ENCODE measurements around the gene RANBP3.

RANBP3 gene

DNA sequence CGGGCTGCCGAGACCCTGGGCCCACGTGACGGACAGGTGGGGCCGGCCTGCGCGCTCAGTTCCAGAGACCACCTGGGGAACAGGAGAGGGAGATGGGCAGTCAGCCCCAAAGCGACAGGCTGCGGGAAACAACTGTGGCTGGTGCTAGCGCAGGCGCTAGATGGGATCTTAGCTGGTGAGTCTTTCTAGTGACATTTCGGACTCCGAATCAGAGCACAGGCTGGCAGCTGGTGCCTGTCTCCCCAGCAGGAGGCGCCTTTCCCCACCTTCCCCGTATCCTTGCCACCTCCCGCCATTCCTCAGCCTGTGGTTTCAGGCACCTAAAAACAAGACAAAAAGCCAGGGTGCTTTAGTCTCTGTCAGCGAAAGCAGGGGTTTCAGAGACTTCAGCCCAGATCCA lies 19.4 kb upstream of the RANBP3 start:
- H3K4me3 ChIP-seq (ENCODE audit: control insufficient read depth, low read depth, low read length), result no peak overlapping the region
- TF ChIP-seq, protein P1, sequence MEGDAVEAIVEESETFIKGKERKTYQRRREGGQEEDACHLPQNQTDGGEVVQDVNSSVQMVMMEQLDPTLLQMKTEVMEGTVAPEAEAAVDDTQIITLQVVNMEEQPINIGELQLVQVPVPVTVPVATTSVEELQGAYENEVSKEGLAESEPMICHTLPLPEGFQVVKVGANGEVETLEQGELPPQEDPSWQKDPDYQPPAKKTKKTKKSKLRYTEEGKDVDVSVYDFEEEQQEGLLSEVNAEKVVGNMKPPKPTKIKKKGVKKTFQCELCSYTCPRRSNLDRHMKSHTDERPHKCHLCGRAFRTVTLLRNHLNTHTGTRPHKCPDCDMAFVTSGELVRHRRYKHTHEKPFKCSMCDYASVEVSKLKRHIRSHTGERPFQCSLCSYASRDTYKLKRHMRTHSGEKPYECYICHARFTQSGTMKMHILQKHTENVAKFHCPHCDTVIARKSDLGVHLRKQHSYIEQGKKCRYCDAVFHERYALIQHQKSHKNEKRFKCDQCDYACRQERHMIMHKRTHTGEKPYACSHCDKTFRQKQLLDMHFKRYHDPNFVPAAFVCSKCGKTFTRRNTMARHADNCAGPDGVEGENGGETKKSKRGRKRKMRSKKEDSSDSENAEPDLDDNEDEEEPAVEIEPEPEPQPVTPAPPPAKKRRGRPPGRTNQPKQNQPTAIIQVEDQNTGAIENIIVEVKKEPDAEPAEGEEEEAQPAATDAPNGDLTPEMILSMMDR (conservative IDR thresholded peaks at IDR 0.05; ENCODE audit: control insufficient read depth, insufficient read depth, low read depth, low read length), result no peak
- DNase-seq (ENCODE audit: low read depth), result no peak

DNA sequence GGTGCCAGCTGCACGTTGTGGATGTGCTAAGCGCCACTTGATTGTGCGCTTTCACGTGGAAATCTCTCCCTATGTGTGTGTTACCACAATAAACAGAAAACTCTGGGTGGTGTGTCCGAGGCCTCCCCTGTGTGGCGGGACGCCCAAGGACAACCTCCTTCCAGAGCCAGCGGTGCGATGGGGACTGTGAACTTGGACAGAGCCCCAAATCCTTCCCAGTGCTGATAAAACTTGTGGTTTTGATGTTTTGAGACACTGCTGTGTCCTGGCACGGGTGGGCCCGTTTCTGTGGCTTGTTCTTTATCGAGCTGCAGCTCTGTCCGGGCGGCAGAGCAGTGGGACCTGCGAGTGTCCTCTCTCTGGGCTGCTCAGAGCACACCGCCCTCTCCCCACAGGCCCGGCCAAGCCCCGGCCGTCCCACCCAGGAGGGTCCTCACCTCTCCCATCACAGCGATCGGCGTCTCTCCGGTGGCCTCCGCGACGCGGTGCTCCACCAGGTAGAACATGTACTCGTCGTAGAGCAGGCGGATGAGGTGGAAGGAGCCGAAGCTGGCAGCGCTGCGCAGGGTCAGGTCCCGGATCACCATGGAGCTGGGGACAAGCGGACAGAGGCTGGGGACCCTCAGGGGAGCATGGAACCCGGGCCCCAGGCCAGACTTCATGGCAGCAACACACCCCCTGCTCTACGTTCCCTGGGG lies 18.8 kb upstream of the RANBP3 start:
- no peak for DNase-seq (ENCODE audit: low read depth)
- no peak overlapping the region for H3K4me3 ChIP-seq (ENCODE audit: control insufficient read depth, low read depth, low read length)
- TF ChIP-seq, protein P1 (conservative IDR thresholded peaks at IDR 0.05; ENCODE audit: control insufficient read depth, insufficient read depth, low read depth, low read length), result no peak

- TF ChIP-seq, protein P1 (conservative IDR thresholded peaks at IDR 0.05; ENCODE audit: control insufficient read depth, insufficient read depth, low read depth, low read length), result no peak
- H3K4me3 ChIP-seq (ENCODE audit: control insufficient read depth, low read depth, low read length), result no peak overlapping the region
- no peak for DNase-seq (ENCODE audit: low read depth)
These were observed 18.2 kb upstream of the RANBP3 start for GRCh38 chr19:5996102-5996501.

- TF ChIP-seq, protein P1 (conservative IDR thresholded peaks at IDR 0.05; ENCODE audit: control insufficient read depth, insufficient read depth, low read depth, low read length), result no peak
- no peak overlapping the region for H3K4me3 ChIP-seq (ENCODE audit: control insufficient read depth, low read depth, low read length)
- no peak for DNase-seq (ENCODE audit: low read depth)
These were observed 17.7 kb upstream of the RANBP3 start for GRCh38 chr19:5995606-5996005.

- no peak overlapping the region for H3K4me3 ChIP-seq (ENCODE audit: control insufficient read depth, low read depth, low read length)
- TF ChIP-seq, protein P1 (conservative IDR thresholded peaks at IDR 0.05; ENCODE audit: control insufficient read depth, insufficient read depth, low read depth, low read length), result no peak
These were observed 16.6 kb upstream of the RANBP3 start for GRCh38 chr19:5994405-5995165.

DNA sequence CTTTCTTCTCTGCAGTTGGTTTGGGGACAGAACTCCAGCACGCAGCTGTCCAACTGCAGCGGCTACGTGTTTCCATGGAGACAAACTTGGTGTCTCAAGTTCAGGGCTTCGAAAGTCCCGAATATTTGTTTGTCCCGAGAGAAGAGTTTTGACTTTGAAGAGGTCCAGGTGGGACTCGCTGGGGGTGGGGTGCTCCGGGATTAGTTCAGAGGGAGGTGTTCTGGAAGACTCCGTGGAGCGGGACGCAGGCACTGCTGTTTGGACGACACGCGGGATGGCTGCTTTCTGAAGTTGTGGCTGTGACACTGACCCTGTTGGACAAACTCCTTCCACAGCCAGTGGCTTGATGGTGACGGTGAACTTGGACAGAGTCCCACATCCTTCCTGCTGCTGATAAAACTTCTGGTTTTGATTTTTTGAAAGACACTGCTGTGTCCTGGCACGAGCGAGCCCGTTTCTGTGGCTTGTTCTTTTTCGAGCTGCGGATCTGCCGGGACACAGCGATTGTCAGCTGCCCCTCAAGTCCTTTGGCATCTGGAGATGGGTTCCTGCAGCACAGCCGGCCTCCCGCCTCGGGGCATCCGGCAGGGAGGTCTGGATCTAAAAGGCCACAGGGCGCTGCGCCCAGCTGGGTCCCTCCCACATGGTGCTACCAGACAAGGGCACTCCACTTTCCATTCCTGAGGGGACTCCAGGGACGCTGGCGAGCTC lies 15.9 kb upstream of the RANBP3 start:
- TF ChIP-seq, protein P1 (conservative IDR thresholded peaks at IDR 0.05; ENCODE audit: control insufficient read depth, insufficient read depth, low read depth, low read length), result no peak
- no peak for DNase-seq (ENCODE audit: low read depth)
- H3K4me3 ChIP-seq (ENCODE audit: control insufficient read depth, low read depth, low read length), result no peak overlapping the region

More at GRCh38 chr19:5994405-5995165, 16.6 kb upstream of the RANBP3 start:
- DNase-seq (ENCODE audit: low read depth), result no peak
